Activated CD4-positive, alpha-beta T cell treated with anti-CD3 and anti-CD28 coated beads, Interleukin-2, Interleukin-4, amounts not matched to agents 100 ng/mL and 50 ng/mL, durations not matched to agents 16 hours and 8 hours (primary cell): Measurements from ENCODE around the gene TTC22.

Experiments
- DNase-seq: peaks from one replicate; pipeline ENCODE4 v3.0.0-alpha.2; 2020; ENCODE audit warnings: low spot score

The TTC22 gene

GRCh38 chr1:54808443-54809207 is 7.5 kb upstream of the TTC22 start:
- no peak for DNase-seq

- no peak for DNase-seq
These were observed 6.6 kb upstream of the TTC22 start for GRCh38 chr1:54807756-54808155.

- peak; percentile 37 for DNase-seq
These were observed 5.9 kb upstream of the TTC22 start for GRCh38 chr1:54806931-54807611.

- no peak for DNase-seq
These were observed 4.9 kb upstream of the TTC22 start for GRCh38 chr1:54805981-54806381.

- no peak for DNase-seq
These were observed 4.3 kb upstream of the TTC22 start for GRCh38 chr1:54805466-54805865.

GRCh38 chr1:54804471-54805132 is 3.5 kb upstream of the TTC22 start:
- peak; percentile 54 for DNase-seq

GRCh38 chr1:54803761-54804470 is 2.8 kb upstream of the TTC22 start:
- peak; percentile 50 for DNase-seq

- DNase-seq, result no peak
These were observed 853 bp downstream of the TTC22 start for GRCh38 chr1:54800041-54800898.

GRCh38 chr1:54798769-54799641 is 2.1 kb downstream of the TTC22 start:
- peak; percentile 91 for DNase-seq

GRCh38 chr1:54798206-54798605 is 2.9 kb downstream of the TTC22 start:
- DNase-seq, result no peak

- DNase-seq, result no peak
These were observed 4.2 kb downstream of the TTC22 start for GRCh38 chr1:54796902-54797301.

- DNase-seq, result no peak
These were observed 5.2 kb downstream of the TTC22 start for GRCh38 chr1:54795841-54796468.

GRCh38 chr1:54795356-54795665 is 5.8 kb downstream of the TTC22 start:
- no peak for DNase-seq

GRCh38 chr1:54794451-54795355 is 6.4 kb downstream of the TTC22 start:
- DNase-seq, result no peak

GRCh38 chr1:54792686-54793282 is 8.3 kb downstream of the TTC22 start:
- DNase-seq, result no peak

GRCh38 chr1:54791880-54792522 is 9.1 kb downstream of the TTC22 start:
- DNase-seq, result peak; percentile 59

- no peak for DNase-seq
These were observed 12.7 kb downstream of the TTC22 start for GRCh38 chr1:54788459-54788858.

GRCh38 chr1:54787604-54788003 is 13.5 kb downstream of the TTC22 start:
- no peak for DNase-seq
